H9 (cell line): Measurements from ENCODE around the gene DLEC1. TPM values are rescaled to one million over a fixed set of nuclear protein-coding genes. Genes with fewer than 3 reads are reported as not detected.

Experiments
- DNase-seq: peaks from one replicate; pipeline ENCODE4 v3.0.0-alpha.2; 2017
- H2AFZ ChIP-seq: one replicate; pipeline ENCODE4 v1.6.1; 2013; ENCODE audit warnings: mild to moderate bottlenecking, low read length, control low read depth, moderate library complexity
- H2AK5ac ChIP-seq: 2 replicates; pipeline ENCODE4 v1.6.1; 2013; ENCODE audit warnings: low read length, control low read depth, mixed read lengths; ENCODE audit not compliant: insufficient read length
- H2BK120ac ChIP-seq: one replicate; pipeline ENCODE4 v1.6.1; 2013; ENCODE audit warnings: low read depth, mild to moderate bottlenecking, low read length, control low read depth, inconsistent platforms; ENCODE audit not compliant: poor library complexity, severe bottlenecking
- H2BK12ac ChIP-seq: 2 replicates; pipeline ENCODE4 v1.6.1; 2013; ENCODE audit warnings: low read length, control low read depth, mixed read lengths, low read depth; ENCODE audit not compliant: insufficient read length
- H2BK15ac ChIP-seq: 2 replicates; pipeline ENCODE4 v1.6.1; 2013; ENCODE audit warnings: low read depth, low read length, control low read depth
- H2BK20ac ChIP-seq: one replicate; pipeline ENCODE4 v1.6.1; 2013; ENCODE audit warnings: low read depth, mild to moderate bottlenecking, low read length, control low read depth, inconsistent platforms; ENCODE audit not compliant: poor library complexity, severe bottlenecking
- H2BK5ac ChIP-seq: 2 replicates; pipeline ENCODE4 v1.6.1; 2013; ENCODE audit warnings: low read length, control low read depth, mixed read lengths; ENCODE audit not compliant: insufficient read length
- H3K14ac ChIP-seq: 2 replicates; pipeline ENCODE4 v1.6.1; 2013; ENCODE audit warnings: low read length, control low read depth; ENCODE audit not compliant: insufficient read depth
- H3K18ac ChIP-seq: 2 replicates; pipeline ENCODE4 v1.6.1; 2013; ENCODE audit warnings: low read depth, mild to moderate bottlenecking, mixed read lengths, low read length, control low read depth; ENCODE audit not compliant: insufficient read length
- H3K23ac ChIP-seq: 2 replicates; pipeline ENCODE4 v1.6.1; 2013; ENCODE audit warnings: low read length, control low read depth, mixed read lengths, low read depth; ENCODE audit not compliant: insufficient read length
- H3K23me2 ChIP-seq: 2 replicates; pipeline ENCODE4 v1.6.1; 2013; ENCODE audit warnings: low read depth, mild to moderate bottlenecking, mixed read lengths, low read length, control low read depth; ENCODE audit not compliant: insufficient read length, poor library complexity, severe bottlenecking
- H3K27ac ChIP-seq: 2 replicates; pipeline ENCODE4 v1.5.1; 2013; ENCODE audit warnings: low read length, control low read depth, mixed read lengths, low read depth; ENCODE audit not compliant: insufficient read length
- H3K27me3 ChIP-seq: 2 replicates; pipeline ENCODE4 v1.6.1; 2013; ENCODE audit warnings: low read length, control low read depth, inconsistent platforms; ENCODE audit not compliant: insufficient read depth
- H3K4ac ChIP-seq: 2 replicates; pipeline ENCODE4 v1.6.1; 2013; ENCODE audit warnings: low read depth, mild to moderate bottlenecking, control low read depth, inconsistent platforms, low read length, moderate library complexity
- H3K4me1 ChIP-seq: 2 replicates; pipeline ENCODE4 v1.6.1; 2013; ENCODE audit warnings: low read length, control low read depth, inconsistent platforms; ENCODE audit not compliant: insufficient read depth
- H3K4me2 ChIP-seq: 2 replicates; pipeline ENCODE4 v1.6.1; 2013; ENCODE audit warnings: low read length, control low read depth, mixed read lengths; ENCODE audit not compliant: insufficient read length, insufficient read depth
- H3K56ac ChIP-seq: 2 replicates; pipeline ENCODE4 v1.6.1; 2013; ENCODE audit warnings: low read depth, mild to moderate bottlenecking, mixed read lengths, low read length, control low read depth; ENCODE audit not compliant: insufficient read length
- H3K79me1 ChIP-seq: 2 replicates; pipeline ENCODE4 v1.6.1; 2013; ENCODE audit warnings: low read depth, mild to moderate bottlenecking, moderate library complexity, low read length, control low read depth, inconsistent platforms; ENCODE audit not compliant: insufficient read depth, poor library complexity, severe bottlenecking
- H3K79me2 ChIP-seq: 2 replicates; pipeline ENCODE4 v1.6.1; 2013; ENCODE audit warnings: low read length, control low read depth, inconsistent platforms; ENCODE audit not compliant: insufficient read depth
- H3K9ac ChIP-seq: 2 replicates; pipeline ENCODE4 v1.6.1; 2013; ENCODE audit warnings: low read length, control low read depth, mixed read lengths; ENCODE audit not compliant: insufficient read length; ENCODE audit errors: extremely low read depth
- H3K9me3 ChIP-seq: one replicate; pipeline ENCODE4 v1.6.1; 2013; ENCODE audit warnings: low read depth, low read length, inconsistent platforms; ENCODE audit not compliant: control insufficient read depth
- H3T11ph ChIP-seq: one replicate; pipeline ENCODE4 v1.6.1; 2013; ENCODE audit warnings: mild to moderate bottlenecking, low read length, control low read depth, inconsistent platforms
- H4K20me1 ChIP-seq: one replicate; pipeline ENCODE4 v1.6.1; 2013; ENCODE audit not compliant: control insufficient read depth, insufficient read length, insufficient read depth
- H4K5ac ChIP-seq: 2 replicates; pipeline ENCODE4 v1.6.1; 2013; ENCODE audit warnings: low read depth, mild to moderate bottlenecking, mixed read lengths, low read length, control low read depth; ENCODE audit not compliant: insufficient read length
- H4K8ac ChIP-seq: replicated peaks from 2 replicates; pipeline ENCODE4 v1.6.1; 2013; ENCODE audit warnings: low read length, control low read depth, mixed read lengths, low read depth; ENCODE audit not compliant: insufficient read length
- H4K91ac ChIP-seq: 2 replicates; pipeline ENCODE4 v1.6.1; 2013; ENCODE audit warnings: low read depth, mild to moderate bottlenecking, moderate library complexity, mixed read lengths, low read length, control low read depth; ENCODE audit not compliant: insufficient read length
- H3K27ac Mint-ChIP-seq, 3 experiments: 2 replicates in 2 of 3; 3 replicates in 1 of 3; pipeline ENCODE4 v1.8.0; 2020 to 2021; ENCODE audit warnings: mixed read lengths in 3 of 3, mild to moderate bottlenecking in 1 of 3, moderate library complexity in 1 of 3
- H3K27me3 Mint-ChIP-seq: 2 replicates; pipeline ENCODE4 v1.8.0; 2021; ENCODE audit warnings: low read depth, mild to moderate bottlenecking, moderate library complexity, mixed read lengths
- H3K36me3 Mint-ChIP-seq, 3 experiments: 2 replicates in 2 of 3; 3 replicates in 1 of 3; pipeline ENCODE4 v1.8.0; 2020 to 2021; ENCODE audit warnings: low read depth in 3 of 3, mixed read lengths in 3 of 3; ENCODE audit not compliant: insufficient read depth in 1 of 3
- H3K4me1 Mint-ChIP-seq, 2 experiments: 2 replicates each; pipeline ENCODE4 v1.8.0; 2020; ENCODE audit warnings: mixed read lengths in 2 of 2
- H3K4me3 Mint-ChIP-seq, 2 experiments: 2 replicates in 1 of 2; 3 replicates in 1 of 2; pipeline ENCODE4 v1.8.0; 2020 to 2021; ENCODE audit warnings: mild to moderate bottlenecking in 2 of 2, mixed read lengths in 2 of 2, moderate library complexity in 1 of 2
- H3K9me3 Mint-ChIP-seq, 2 experiments: 2 replicates in 1 of 2; 3 replicates in 1 of 2; pipeline ENCODE4 v1.8.0; 2020; ENCODE audit warnings: mild to moderate bottlenecking in 2 of 2, mixed read lengths in 2 of 2, moderate library complexity in 1 of 2
- CTCF ChIP-seq: fragments of 200-600 bp; sonication (generic); conservative IDR thresholded peaks from 3 replicates; pipeline ENCODE4 v1.8.0; 2021; ENCODE audit warnings: antibody characterized with exemption, mild to moderate bottlenecking
- WGBS: extraction: QIAGEN DNeasy Blood & Tissue Kit; methylation state at CpG from one replicate; pipeline ENCODE4 v1.1.7; 2013; ENCODE audit warnings: missing lambda C conversion rate, low lambda C conversion rate, mixed read lengths; ENCODE audit not compliant: insufficient read length; ENCODE audit errors: extremely low coverage; 5-methylcytosine and 5-hydroxymethylcytosine counted together
- total RNA-seq: library from RNA; stranded (reverse); gene quantifications from 2 replicates; pipeline ENCODE4 v1.2.1, GENCODE V29; 2021

DLEC1 gene
- total RNA-seq, 1 experiment from 2014 or later: 2.1 TPM

- Histone ChIP-seq H3T11ph (no peak overlapping the region), H2BK120ac (no peak overlapping the region), H3K79me1 (no peaks in the 10 kb centered on the region), H2BK12ac (peak overlapping the region; percentile 38), H3K27me3 (peaks cover 19% of the 10 kb centered on the region; the same call in 1 of the 2 replicates), H3K56ac (no peak overlapping the region), H4K20me1 (no peaks in the 10 kb centered on the region), H3K23ac (no peak overlapping the region), H4K5ac (peak overlapping the region; percentile 94), H3K4ac (no peak overlapping the region), H3K4me2 (peak overlapping the region; percentile 59), H3K4me1 (no peaks in the 10 kb centered on the region), H3K27ac (no peak overlapping the region), H4K91ac (no peak overlapping the region), H2AK5ac (no peak overlapping the region), H2BK5ac (no peak overlapping the region), H2BK15ac (no peak overlapping the region), H2BK20ac (no peak overlapping the region), H3K9ac (peak overlapping the region; percentile 65), H3K18ac (peak overlapping the region; percentile 72), H3K79me2 (no peaks in the 10 kb centered on the region), H3K9me3 (no peaks in the 10 kb centered on the region), H2AFZ (no peak overlapping the region), H4K8ac (no peak overlapping the region), H3K23me2 (peaks cover 5% of the 10 kb centered on the region), H3K14ac (peak overlapping the region; percentile 88; the same call in 1 of the 2 replicates)
- Mint-ChIP-seq H3K9me3 (no peaks in the 10 kb centered on the region; a peak in 1 of 5 replicates), H3K4me1 (peaks cover 8 to 15% of the 10 kb centered on the region in 2 experiments), H3K36me3 (no peaks in the 10 kb centered on the region; a peak in 2 of 7 replicates), H3K27me3 (peaks cover 64% of the 10 kb centered on the region), H3K4me3 (peak overlapping the region; percentile 51 to 76), H3K27ac (no peak overlapping the region)
- WGBS: no CpG with 5 or more reads among the region's 8 CpGs
- no peak for TF ChIP-seq CTCF
- no peak for DNase-seq
Observed at GRCh38 chr3:38030126-38031021, 8.6 kb upstream of the DLEC1 start.
